Osteocyte (in vitro differentiated cells): ENCODE data around the gene TSPAN32. TPM values are rescaled to one million over a fixed set of nuclear protein-coding genes. Genes with fewer than 3 reads are reported as not detected.

Experiments used
- DNase-seq: peaks from one replicate; pipeline ENCODE4 v3.0.0; 2021; ENCODE audit warnings: mixed read lengths; ENCODE audit not compliant: unreplicated experiment; ENCODE audit errors: extremely low spot score
- H3K27ac Mint-ChIP-seq: one replicate; pipeline ENCODE4 v1.8.0; 2021; ENCODE audit warnings: mild to moderate bottlenecking, mixed read lengths; ENCODE audit not compliant: unreplicated experiment
- H3K27me3 Mint-ChIP-seq: one replicate; pipeline ENCODE4 v1.8.0; 2021; ENCODE audit warnings: mixed read lengths; ENCODE audit not compliant: unreplicated experiment
- H3K36me3 Mint-ChIP-seq: one replicate; pipeline ENCODE4 v1.8.0; 2021; ENCODE audit warnings: mixed read lengths; ENCODE audit not compliant: unreplicated experiment
- H3K4me1 Mint-ChIP-seq: one replicate; pipeline ENCODE4 v1.8.0; 2021; ENCODE audit warnings: mixed read lengths; ENCODE audit not compliant: unreplicated experiment
- H3K4me3 Mint-ChIP-seq: one replicate; pipeline ENCODE4 v1.8.0; 2021; ENCODE audit warnings: mild to moderate bottlenecking, moderate library complexity, mixed read lengths; ENCODE audit not compliant: unreplicated experiment
- H3K9me3 Mint-ChIP-seq: one replicate; pipeline ENCODE4 v1.8.0; 2021; ENCODE audit warnings: mixed read lengths; ENCODE audit not compliant: unreplicated experiment
- total RNA-seq: library from RNA; stranded (reverse); gene quantifications from 2 replicates; pipeline ENCODE4 v1.2.1, GENCODE V29; 2021
- TF ChIP-seq, protein P1 (sequence below): fragments of 200-600 bp; sonication (generic); IDR thresholded peaks from 2 replicates; pipeline ENCODE4 v1.5.0; 2021; ENCODE audit warnings: antibody characterized with exemption, mild to moderate bottlenecking, moderate library complexity

TSPAN32 gene
- total RNA-seq, 1 donor from 2014 or later, result 1.2 TPM

DNA sequence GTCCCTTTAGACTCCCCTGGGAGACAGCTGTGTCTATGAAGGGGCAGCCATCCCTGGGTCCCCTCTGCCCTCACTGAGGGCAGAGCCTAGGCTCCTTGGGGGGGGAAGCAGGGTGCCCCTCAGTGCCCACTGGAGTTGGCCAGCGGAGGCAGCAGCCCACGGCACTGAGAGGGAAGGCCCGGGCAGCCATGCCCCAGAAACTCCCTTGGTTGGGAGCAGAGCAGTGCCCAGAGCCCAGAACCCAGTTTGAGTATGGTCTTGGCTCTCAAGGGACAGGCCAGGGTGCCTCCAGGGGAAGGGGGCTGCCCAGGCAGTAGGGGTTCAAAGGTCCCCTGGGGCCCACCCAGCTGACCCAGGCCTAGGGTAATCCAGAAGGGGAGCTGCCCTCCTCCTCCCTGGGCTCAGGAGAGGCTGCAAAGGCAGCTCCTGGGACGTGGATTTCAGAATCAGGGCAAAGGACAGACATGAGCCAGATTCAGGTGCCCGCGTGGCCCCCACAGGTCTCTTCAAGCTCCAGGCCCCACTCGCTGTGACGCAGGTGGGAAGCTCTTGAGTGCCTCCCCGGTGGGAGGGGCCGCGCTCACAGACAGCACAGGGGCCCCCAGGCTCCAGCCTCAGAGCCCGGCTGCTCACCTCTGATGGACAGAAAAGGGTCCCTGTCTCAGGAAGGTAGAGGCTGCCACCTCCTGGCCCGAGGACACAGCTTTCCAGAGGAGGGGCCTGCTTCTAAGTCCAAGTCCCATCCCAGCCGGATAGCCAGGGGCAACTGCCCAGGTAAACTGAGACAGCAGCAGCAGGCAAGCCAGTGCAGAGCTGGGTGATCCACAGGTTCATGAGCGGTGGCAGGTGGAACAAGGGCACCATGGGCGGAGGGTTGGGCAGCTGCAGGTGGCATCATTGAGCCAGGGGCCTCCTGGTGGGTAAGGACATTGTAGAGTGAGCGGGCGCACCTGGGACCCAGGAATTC lies 2.7 kb upstream of the TSPAN32 start:
- H3K27ac Mint-ChIP-seq, result no peak overlapping the region
- no peaks in the 10 kb centered on the region for H3K36me3 Mint-ChIP-seq
- no peaks in the 10 kb centered on the region for H3K9me3 Mint-ChIP-seq
- H3K4me3 Mint-ChIP-seq, result no peak overlapping the region
- TF ChIP-seq, protein P1, sequence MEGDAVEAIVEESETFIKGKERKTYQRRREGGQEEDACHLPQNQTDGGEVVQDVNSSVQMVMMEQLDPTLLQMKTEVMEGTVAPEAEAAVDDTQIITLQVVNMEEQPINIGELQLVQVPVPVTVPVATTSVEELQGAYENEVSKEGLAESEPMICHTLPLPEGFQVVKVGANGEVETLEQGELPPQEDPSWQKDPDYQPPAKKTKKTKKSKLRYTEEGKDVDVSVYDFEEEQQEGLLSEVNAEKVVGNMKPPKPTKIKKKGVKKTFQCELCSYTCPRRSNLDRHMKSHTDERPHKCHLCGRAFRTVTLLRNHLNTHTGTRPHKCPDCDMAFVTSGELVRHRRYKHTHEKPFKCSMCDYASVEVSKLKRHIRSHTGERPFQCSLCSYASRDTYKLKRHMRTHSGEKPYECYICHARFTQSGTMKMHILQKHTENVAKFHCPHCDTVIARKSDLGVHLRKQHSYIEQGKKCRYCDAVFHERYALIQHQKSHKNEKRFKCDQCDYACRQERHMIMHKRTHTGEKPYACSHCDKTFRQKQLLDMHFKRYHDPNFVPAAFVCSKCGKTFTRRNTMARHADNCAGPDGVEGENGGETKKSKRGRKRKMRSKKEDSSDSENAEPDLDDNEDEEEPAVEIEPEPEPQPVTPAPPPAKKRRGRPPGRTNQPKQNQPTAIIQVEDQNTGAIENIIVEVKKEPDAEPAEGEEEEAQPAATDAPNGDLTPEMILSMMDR, result peak; percentile 29
- peaks cover 10% of the 10 kb centered on the region for H3K4me1 Mint-ChIP-seq
- DNase-seq, result peak; percentile 75
- H3K27me3 Mint-ChIP-seq, result peaks cover 9% of the 10 kb centered on the region

DNA sequence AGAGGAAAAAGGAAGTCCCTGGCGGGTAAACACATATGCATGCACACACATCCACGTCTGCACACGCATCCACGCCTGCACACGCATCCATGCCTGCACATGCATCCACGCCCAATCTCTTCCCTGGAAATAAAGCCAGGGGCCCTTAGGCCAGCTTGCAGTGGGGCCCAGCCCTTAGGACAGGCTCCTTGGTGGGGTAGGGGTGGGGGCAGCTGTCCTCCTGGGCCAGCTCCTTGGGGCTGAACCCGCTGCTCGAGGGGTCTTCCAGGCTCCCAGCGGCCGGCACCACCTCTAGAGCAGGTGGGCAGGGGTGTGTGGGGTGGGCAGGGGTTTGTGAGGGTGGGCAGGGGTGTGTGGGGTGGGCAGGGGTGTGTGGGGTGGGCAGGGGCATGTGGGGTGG lies 2.0 kb upstream of the TSPAN32 start:
- Mint-ChIP-seq H3K36me3 (no peaks in the 10 kb centered on the region), H3K4me1 (peaks cover 16% of the 10 kb centered on the region), H3K9me3 (no peaks in the 10 kb centered on the region), H3K27me3 (peaks cover 6% of the 10 kb centered on the region), H3K27ac (no peak overlapping the region), H3K4me3 (no peak overlapping the region)
- peak; percentile 70 for DNase-seq
- TF ChIP-seq, protein P1, result no peak

DNA sequence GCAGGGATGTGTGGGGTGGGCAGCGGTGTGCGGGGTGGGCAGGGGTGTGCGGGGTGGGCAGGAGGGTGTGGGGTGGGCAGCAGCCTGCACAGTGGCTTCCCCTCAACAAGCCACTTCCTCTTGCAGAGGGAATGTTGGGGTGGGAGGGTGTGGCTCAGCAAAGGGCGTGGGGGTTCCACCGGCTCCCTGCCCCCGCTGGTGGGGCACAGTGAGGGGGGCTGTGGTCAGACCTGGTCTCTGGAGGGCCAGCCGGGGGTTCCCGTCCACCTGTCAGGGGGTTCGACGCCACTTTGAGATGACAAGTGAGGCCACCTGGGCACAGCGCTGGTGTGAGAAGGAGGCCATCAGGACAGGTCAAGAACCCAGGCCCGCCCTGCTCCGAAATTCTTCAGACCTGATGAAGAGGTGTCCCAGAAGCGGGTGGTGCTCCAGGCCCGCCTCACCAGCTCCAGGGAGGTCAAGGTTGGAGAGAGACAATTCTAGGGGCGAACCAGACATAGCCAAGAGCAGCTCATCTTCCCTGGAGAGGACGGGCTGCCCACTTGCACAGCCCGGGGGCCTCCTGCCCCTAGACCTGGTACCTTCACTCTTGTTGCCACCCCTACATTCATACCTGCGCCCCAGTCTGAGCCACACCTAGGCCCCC lies 1.4 kb upstream of the TSPAN32 start:
- Mint-ChIP-seq H3K4me3 (no peak overlapping the region), H3K4me1 (peaks cover 19% of the 10 kb centered on the region), H3K9me3 (no peaks in the 10 kb centered on the region), H3K27ac (no peak overlapping the region), H3K27me3 (peaks cover 3% of the 10 kb centered on the region), H3K36me3 (no peaks in the 10 kb centered on the region)
- DNase-seq, result peak; percentile 83
- TF ChIP-seq, protein P1, result no peak

DNA sequence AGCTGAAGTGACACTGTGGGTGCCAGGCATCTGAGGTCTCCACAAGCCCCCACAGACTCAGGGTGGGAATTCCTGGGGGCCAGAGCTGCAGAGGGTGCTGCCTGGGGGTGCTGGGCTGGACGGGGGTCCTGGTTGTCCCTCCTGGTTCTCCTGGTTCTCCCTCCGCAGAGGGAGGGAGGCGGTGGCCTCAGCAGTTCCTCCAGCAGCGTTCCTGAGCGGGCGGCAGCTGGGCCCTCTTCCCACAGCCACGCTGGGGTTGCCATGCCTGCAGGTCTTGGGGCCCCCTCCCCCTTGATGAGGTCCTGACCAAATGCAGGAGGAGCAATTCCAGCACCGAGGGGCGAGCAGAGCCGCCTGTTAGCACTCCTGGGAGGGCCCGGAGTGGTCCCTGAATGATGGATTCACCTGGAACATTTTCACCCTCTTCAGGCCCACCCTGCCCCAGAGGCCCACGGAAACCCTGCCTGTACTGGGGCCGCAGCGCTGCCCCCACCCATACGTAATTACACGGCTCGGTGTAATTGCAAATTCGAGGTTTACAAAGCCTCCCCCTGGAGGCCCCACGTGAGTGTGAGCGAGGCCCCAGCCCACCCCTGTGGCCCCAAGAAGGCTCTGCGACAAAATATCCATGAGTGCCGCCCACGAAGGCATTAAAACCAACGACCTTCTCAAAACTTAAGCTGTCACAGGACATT lies 730 bp upstream of the TSPAN32 start:
- Mint-ChIP-seq H3K27me3 (peaks cover 3% of the 10 kb centered on the region), H3K27ac (no peak overlapping the region), H3K4me1 (peaks cover 26% of the 10 kb centered on the region), H3K36me3 (no peaks in the 10 kb centered on the region), H3K9me3 (no peaks in the 10 kb centered on the region), H3K4me3 (no peak overlapping the region)
- peak; percentile 76 for DNase-seq
- TF ChIP-seq, protein P1, result no peak
